ENCODE measurements around the gene RTBDN. TPM values are rescaled to one million over a fixed set of nuclear protein-coding genes. Genes with fewer than 3 reads are reported as not detected.

RTBDN gene
- total and polyA plus RNA-seq, 2 of the 8 experiments (the other 6 are each of a cell fraction or from before 2014, with no cell fraction given), result 4.0 to 4.8 TPM

GRCh38 chr19:12793290-12794195 lies 40.8 kb downstream of the RTBDN start (continued):
- TF ChIP-seq E2F6 (IDR thresholded peaks at IDR 0.05) (peak; percentile 94), FOSL1 (IDR thresholded peaks at IDR 0.05; ENCODE audit: insufficient read depth, low read depth, low read length) (peak; percentile 72; the same call in 1 of the 2 replicates), ATF3 (IDR thresholded peaks at IDR 0.05; ENCODE audit: insufficient read depth, low read depth, low read length) (no peak), GABPA (IDR thresholded peaks at IDR 0.05; ENCODE audit: borderline replicate concordance, insufficient read depth, low read length) (no peak), EP300 (IDR thresholded peaks at IDR 0.05; ENCODE audit: borderline replicate concordance in 1 of 2, low read depth in 2 of 2, low read length in 2 of 2) (peak in 1 of 2 experiments; percentile 73; a peak in 1 of 3 replicates), CBX8 (IDR thresholded peaks at IDR 0.05; ENCODE audit: borderline replicate concordance, low read depth, low read length) (no peak), CTBP2 (IDR thresholded peaks at IDR 0.05; ENCODE audit: borderline replicate concordance, insufficient read depth, insufficient read length, low read length) (peak; percentile 51), TBP (IDR thresholded peaks at IDR 0.05; ENCODE audit: low read depth, low read length) (peak; percentile 60; the same call in 1 of the 2 replicates), NRF1 (IDR thresholded peaks at IDR 0.05; ENCODE audit: low read depth, low read length) (peak; percentile 64), MAX (IDR thresholded peaks at IDR 0.05) (peak; percentile 97), TEAD4 (IDR thresholded peaks at IDR 0.05; ENCODE audit: low read depth, low read length) (peak; percentile 42; the same call in 1 of the 2 replicates)

All from H1 (cell line).